MG63 (cell line): Measurements from ENCODE around the gene MAFF. TPM values are rescaled to one million over a fixed set of nuclear protein-coding genes. Genes with fewer than 3 reads are reported as not detected.

Experiments
- DNase-seq: peaks from one replicate; pipeline ENCODE4 v3.0.0-alpha.2; 2020
- H3K27me3 ChIP-seq: fragments of 250-450 bp; sonication (Bioruptor Pico); 2 replicates; pipeline ENCODE4 v1.5.1; 2020; ENCODE audit warnings: mild to moderate bottlenecking, moderate library complexity
- H3K36me3 ChIP-seq: fragments of 250-450 bp; sonication (Bioruptor Pico); 2 replicates; pipeline ENCODE4 v1.5.1; 2020; ENCODE audit warnings: mild to moderate bottlenecking, moderate library complexity
- H3K4me3 ChIP-seq: fragments of 250-450 bp; sonication (Bioruptor Pico); 2 replicates; pipeline ENCODE4 v1.5.1; 2020; ENCODE audit warnings: mild to moderate bottlenecking, moderate library complexity
- H3K9me3 ChIP-seq: fragments of 250-450 bp; sonication (Bioruptor Pico); 2 replicates; pipeline ENCODE4 v1.5.1; 2020; ENCODE audit warnings: mild to moderate bottlenecking, moderate library complexity
- total RNA-seq: library from RNA; depleted of rRNA; stranded (reverse); fragments of >200 nt; shearing (Covaris generic); gene quantifications from 2 replicates; pipeline ENCODE4 v1.2.3, GENCODE V29; 2014; ENCODE audit warnings: low replicate concordance

Gene MAFF
- total RNA-seq, 1 experiment from 2014 or later, result 22.0 TPM

DNA sequence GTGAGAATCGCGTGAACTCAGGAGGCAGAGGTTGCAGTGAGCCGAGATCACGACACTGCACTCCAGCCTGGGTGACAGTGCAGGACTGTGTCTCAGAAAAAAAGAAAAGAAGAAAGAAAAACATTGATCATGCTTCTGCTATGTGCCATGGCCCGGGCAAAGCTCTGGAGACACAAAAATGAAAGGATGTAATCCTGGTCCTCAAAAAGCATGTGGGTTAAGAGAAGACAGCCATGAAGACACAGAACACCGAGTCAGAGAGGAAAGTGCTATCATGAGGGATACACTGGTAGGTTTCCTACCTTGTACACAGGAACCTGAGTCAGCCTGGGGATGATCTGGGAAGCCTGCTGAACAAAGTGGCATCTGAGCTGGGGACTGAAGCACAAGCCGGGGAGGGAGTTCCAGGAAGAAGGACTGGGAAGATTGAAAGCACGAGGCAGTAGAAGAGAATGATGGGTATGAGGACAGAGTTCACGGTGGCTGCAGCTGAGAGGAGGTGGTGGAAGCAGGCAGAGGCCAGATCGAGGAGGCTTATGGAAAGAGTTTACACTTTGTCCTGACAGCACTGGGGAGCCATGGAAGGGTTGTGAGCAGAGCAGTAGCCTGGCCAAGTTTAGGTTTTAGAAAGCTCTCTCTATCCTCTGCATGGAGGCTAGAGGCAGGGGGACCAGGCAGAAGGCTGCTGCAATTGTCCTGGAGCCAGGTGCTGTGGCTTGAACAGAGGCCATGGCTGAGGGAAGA lies 9.9 kb upstream of the MAFF start:
- no peaks in the 10 kb centered on the region for H3K27me3 ChIP-seq
- no peaks in the 10 kb centered on the region for H3K9me3 ChIP-seq
- no peaks in the 10 kb centered on the region for H3K36me3 ChIP-seq
- DNase-seq, result no peak
- H3K4me3 ChIP-seq, result no peak overlapping the region

DNA sequence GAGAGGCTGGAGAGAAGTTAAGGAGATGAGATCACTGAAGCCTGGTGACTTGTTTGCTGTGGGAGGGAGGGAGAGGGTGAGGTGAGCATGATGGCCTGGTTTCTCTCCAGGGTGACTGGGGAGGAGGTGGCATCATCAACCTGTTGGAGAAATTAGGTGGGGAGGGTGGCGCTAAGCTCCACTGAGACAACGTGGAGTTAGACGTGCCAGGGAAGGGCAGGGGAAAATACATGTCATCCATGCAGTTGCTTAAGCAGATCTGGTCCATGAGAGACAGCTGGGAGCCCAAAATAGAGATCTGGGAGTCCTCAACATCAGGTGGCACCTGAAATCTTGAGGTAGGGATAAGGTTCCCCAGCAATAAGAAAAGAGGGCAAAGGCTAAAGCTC lies 9.3 kb upstream of the MAFF start:
- Histone ChIP-seq H3K36me3 (no peaks in the 10 kb centered on the region), H3K27me3 (no peaks in the 10 kb centered on the region), H3K9me3 (no peaks in the 10 kb centered on the region), H3K4me3 (no peak overlapping the region)
- DNase-seq, result no peak

DNA sequence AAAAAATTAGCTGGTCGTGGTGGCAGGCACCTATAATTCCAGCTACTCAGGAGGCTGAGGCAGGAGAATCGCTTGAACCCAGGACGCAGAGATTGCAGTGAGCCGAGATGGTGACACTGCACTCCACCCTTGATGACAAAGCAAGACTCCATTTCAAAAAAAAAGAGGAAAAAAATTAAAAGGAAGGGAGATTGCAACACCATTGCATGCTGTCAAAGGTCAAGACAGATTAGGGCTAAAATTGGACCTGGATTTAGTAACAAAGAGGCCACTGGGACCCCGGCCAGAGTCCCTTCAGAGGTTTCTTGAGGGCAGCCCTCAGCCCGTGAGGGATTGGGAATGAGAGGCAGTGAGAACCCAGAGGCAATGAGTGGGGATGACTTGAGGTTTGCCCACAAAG lies 8.2 kb upstream of the MAFF start:
- H3K4me3 ChIP-seq, result no peak overlapping the region
- H3K27me3 ChIP-seq, result no peaks in the 10 kb centered on the region
- DNase-seq, result no peak

DNA sequence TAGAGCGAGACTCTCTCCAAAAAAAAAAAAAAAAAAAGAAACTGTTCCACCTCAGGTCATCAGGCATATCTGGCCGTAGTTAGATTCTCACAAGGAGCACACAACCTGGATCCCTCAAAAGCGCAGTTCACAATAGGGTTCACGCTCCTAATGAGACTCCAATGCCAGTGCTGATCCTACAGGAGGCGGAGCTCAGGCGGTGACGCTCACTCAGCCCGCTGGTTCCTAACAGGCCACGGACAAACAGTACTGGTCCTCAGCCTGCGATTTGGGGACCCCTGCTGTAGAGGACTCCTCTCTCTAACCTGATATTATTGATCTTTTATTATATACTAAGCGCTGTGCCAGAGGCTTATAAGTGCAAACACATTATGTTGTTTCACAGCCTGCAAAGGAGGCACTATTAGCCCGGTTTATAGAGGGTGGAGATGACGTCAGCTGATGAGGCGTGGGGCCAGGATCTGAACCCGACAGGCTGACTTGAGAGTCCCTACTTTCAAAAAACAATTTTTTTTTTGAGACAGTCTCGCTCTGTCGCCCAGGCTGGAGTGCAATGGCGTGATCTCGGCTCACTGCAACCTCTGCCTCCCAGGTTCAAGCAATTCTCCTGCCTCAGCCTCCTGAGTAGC lies 4.9 kb upstream of the MAFF start:
- Histone ChIP-seq H3K27me3 (no peaks in the 10 kb centered on the region), H3K36me3 (no peaks in the 10 kb centered on the region), H3K4me3 (no peak overlapping the region), H3K9me3 (no peaks in the 10 kb centered on the region)
- no peak for DNase-seq

More for the DNA sequence above, 8.2 kb upstream of the MAFF start:
- Histone ChIP-seq H3K36me3 (no peaks in the 10 kb centered on the region), H3K9me3 (no peaks in the 10 kb centered on the region)

GRCh38 chr22:38199826-38200559 lies 1.8 kb upstream of the MAFF start:
- DNase-seq, result no peak
- Histone ChIP-seq H3K9me3 (no peaks in the 10 kb centered on the region), H3K36me3 (peaks cover 7% of the 10 kb centered on the region), H3K4me3 (no peak overlapping the region), H3K27me3 (no peaks in the 10 kb centered on the region)

- no peaks in the 10 kb centered on the region for H3K9me3 ChIP-seq
- H3K4me3 ChIP-seq, result peak overlapping the region; percentile 97
- H3K36me3 ChIP-seq, result peaks cover 12% of the 10 kb centered on the region
- H3K27me3 ChIP-seq, result no peaks in the 10 kb centered on the region
- DNase-seq, result no peak
These were observed 453 bp upstream of the MAFF start for GRCh38 chr22:38201371-38201710.

GRCh38 chr22:38202437-38203089 lies 769 bp downstream of the MAFF start:
- DNase-seq, result peak; percentile 88
- Histone ChIP-seq H3K27me3 (no peaks in the 10 kb centered on the region), H3K4me3 (peak overlapping the region; percentile 97), H3K36me3 (peaks cover 13% of the 10 kb centered on the region), H3K9me3 (no peaks in the 10 kb centered on the region)

GRCh38 chr22:38203090-38203810 lies 1.5 kb downstream of the MAFF start:
- no peaks in the 10 kb centered on the region for H3K9me3 ChIP-seq
- H3K4me3 ChIP-seq, result peak overlapping the region; percentile 97
- no peaks in the 10 kb centered on the region for H3K27me3 ChIP-seq
- DNase-seq, result no peak
- H3K36me3 ChIP-seq, result peaks cover 17% of the 10 kb centered on the region

DNA sequence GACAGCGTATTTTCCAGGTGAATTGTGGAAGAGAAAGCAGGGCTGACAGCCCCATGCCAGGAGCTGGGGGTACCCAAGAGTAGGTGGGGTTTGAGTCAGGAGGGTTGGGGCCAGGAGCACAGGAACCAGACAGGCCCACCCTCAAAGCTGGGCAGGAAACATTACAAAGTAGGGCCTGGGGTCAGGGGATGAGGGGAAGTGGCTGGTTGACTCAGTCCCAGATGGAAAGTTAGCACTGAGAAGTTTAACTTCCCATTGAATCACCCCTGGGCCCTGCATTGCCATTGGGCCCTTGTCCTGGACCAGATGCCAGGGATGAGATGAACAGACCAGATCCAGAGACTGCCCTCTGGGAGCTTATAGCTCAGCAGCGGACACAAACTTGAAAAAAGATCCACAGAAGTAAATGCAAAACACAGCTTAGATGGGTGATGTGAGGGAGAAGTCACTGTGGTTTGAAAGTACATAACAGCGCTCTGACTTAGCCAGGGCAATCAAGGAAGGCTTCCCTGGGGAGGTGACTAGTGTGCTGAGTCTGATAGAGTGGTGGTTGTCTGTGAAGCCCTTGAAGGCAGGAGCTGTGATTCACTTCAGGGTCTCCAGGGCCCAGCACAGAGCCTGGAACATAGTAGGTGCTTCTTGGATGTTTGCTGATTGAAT lies 2.2 kb downstream of the MAFF start:
- Histone ChIP-seq H3K9me3 (no peaks in the 10 kb centered on the region), H3K27me3 (no peaks in the 10 kb centered on the region), H3K4me3 (peak overlapping the region; percentile 97), H3K36me3 (peaks cover 22% of the 10 kb centered on the region)
- DNase-seq, result no peak

GRCh38 chr22:38204784-38205183 lies 3.0 kb downstream of the MAFF start:
- Histone ChIP-seq H3K9me3 (no peaks in the 10 kb centered on the region), H3K4me3 (no peak overlapping the region), H3K36me3 (peaks cover 25% of the 10 kb centered on the region), H3K27me3 (no peaks in the 10 kb centered on the region)
- DNase-seq, result no peak

- peak; percentile 67 for DNase-seq
- H3K36me3 ChIP-seq, result peaks cover 32% of the 10 kb centered on the region
- no peak overlapping the region for H3K4me3 ChIP-seq
These were observed 3.7 kb downstream of the MAFF start for GRCh38 chr22:38205261-38206128.

GRCh38 chr22:38207898-38208432 lies 6.2 kb downstream of the MAFF start:
- Histone ChIP-seq H3K9me3 (no peaks in the 10 kb centered on the region), H3K27me3 (no peaks in the 10 kb centered on the region), H3K36me3 (peaks cover 42% of the 10 kb centered on the region), H3K4me3 (no peak overlapping the region)
- DNase-seq, result no peak

More at GRCh38 chr22:38205261-38206128, 3.7 kb downstream of the MAFF start:
- Histone ChIP-seq H3K9me3 (no peaks in the 10 kb centered on the region), H3K27me3 (no peaks in the 10 kb centered on the region)

GRCh38 chr22:38208551-38208968 lies 6.8 kb downstream of the MAFF start:
- no peak overlapping the region for H3K4me3 ChIP-seq
- no peak for DNase-seq
- H3K9me3 ChIP-seq, result no peaks in the 10 kb centered on the region
- H3K27me3 ChIP-seq, result no peaks in the 10 kb centered on the region
- H3K36me3 ChIP-seq, result peaks cover 42% of the 10 kb centered on the region

DNA sequence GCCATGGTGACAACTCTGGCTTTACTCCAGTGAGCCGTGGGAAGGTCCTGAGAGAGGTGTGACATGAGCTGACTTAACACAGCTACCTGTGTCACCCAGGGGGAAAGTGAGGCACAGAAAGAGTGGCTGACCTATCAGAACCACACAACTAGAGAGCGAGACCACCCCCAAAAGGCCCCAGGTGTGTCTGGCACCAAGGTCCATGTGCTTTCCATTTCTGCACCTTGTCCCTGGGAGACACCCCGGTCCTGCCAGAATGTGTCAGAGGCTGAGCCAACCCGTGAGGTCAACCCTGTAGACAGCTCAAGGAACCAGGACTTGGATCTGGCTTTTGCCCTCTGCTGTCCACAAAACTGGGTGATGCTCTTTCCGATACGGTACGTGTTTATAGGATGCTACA lies 9.8 kb downstream of the MAFF start:
- no peak for DNase-seq
- H3K9me3 ChIP-seq, result no peaks in the 10 kb centered on the region
- no peaks in the 10 kb centered on the region for H3K27me3 ChIP-seq
- H3K4me3 ChIP-seq, result no peak overlapping the region
- peaks cover 53% of the 10 kb centered on the region for H3K36me3 ChIP-seq

GRCh38 chr22:38212442-38212841 lies 10.6 kb downstream of the MAFF start:
- Histone ChIP-seq H3K36me3 (peaks cover 56% of the 10 kb centered on the region), H3K27me3 (no peaks in the 10 kb centered on the region), H3K4me3 (no peak overlapping the region), H3K9me3 (no peaks in the 10 kb centered on the region)
- DNase-seq, result no peak
